Stimulated activated effector memory CD8-positive, alpha-beta T cell treated with anti-CD3 and anti-CD28 coated beads, Interleukin-12 subunit alpha, Interleukin-12 subunit beta, amount 100 ng/mL, for 72 hours (primary cell): ENCODE data around the gene OGFOD3.
"Not testable (repeated sequence)": the region's sequence is repeated elsewhere in the genome, so short reads cannot be mapped to it uniquely, and the experiment has no call there.

Experiments
- ATAC-seq: fragments of 150-1000 bp; cut with Tn5 transposase; 2 replicates; pipeline ENCODE4 v1.10.0; 2021
- DNase-seq, 2 donors: peaks; one replicate each; pipeline ENCODE4 v3.0.0; 2021 to 2022; ENCODE audit warnings: low spot score in 2 of 2
- H3K27ac Mint-ChIP-seq: one replicate; pipeline ENCODE4 v1.8.0; 2022; ENCODE audit warnings: mild to moderate bottlenecking, mixed read lengths
- H3K36me3 Mint-ChIP-seq: one replicate; pipeline ENCODE4 v1.8.0; 2022; ENCODE audit warnings: mild to moderate bottlenecking, mixed read lengths
- H3K4me1 Mint-ChIP-seq: one replicate; pipeline ENCODE4 v1.8.0; 2022; ENCODE audit warnings: mixed read lengths
- H3K4me3 Mint-ChIP-seq: one replicate; pipeline ENCODE4 v1.8.0; 2022; ENCODE audit warnings: mild to moderate bottlenecking, mixed read lengths
- H3K9me3 Mint-ChIP-seq: one replicate; pipeline ENCODE4 v1.8.0; 2022; ENCODE audit warnings: mixed read lengths

The OGFOD3 gene

GRCh38 chr17:82371333-82372248 is 46.8 kb downstream of the OGFOD3 start, which contains the start of gene UTS2R:
Gene UTS2R (plus strand): TSS chr17:82371765. CDS start chr17:82374325, 2,560 bp downstream.
- ATAC-seq (no peak), DNase-seq (no peak)
- Mint-ChIP-seq H3K4me1 (peaks cover 17% of the 10 kb centered on the region), H3K27ac (no peak within 1 kb of the TSS), H3K4me3 (peak within 1 kb of the TSS; percentile 68), H3K36me3 (no peaks in the 10 kb centered on the region), H3K9me3 (no peaks in the 10 kb centered on the region)

DNA sequence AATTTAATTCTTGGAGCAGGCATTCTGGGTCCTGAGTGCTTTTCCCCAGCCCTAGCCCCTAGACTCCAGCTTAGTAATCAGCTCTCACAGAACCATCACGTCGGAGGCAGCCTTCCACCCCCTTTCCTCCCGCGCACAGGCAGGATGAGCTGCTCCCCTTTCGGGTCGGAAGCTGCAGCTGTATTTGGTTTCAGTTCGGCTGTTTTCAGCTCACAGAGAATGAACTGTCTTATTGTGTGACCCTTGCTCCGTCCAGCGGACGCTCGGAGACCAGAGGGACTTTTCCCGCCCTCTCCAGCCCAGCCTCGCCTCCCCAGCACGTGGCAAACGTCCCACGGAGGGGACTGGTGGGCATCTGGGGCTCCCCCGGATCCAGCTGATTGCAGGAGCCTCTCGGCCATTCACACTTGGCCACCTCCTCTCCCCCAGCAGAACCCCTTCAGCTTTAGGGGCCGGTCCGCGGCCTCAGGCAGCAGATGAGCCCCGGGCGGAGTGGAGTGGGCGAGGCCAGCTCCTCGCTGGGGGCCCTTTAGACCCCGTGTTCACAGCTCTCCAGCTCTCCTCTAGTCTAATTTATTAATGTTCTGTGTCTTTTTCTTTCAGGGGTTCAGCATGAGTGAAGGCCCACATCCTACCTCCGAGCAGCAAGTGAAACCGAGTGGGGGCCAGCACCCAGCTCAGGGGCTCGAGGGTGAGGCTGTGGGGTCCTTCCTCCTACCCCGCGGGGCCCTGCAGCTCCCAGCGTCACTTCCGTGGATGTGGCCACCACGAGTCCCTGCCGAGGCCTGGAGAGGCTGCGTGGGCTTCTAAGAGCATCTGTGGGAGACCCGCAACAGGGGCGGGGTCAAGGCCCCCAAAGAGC is 47.7 kb downstream of the OGFOD3 start:
- H3K9me3 Mint-ChIP-seq: no peaks in the 10 kb centered on the region
- H3K27ac Mint-ChIP-seq: no peak overlapping the region
- H3K36me3 Mint-ChIP-seq: no peaks in the 10 kb centered on the region
- DNase-seq (no peak), ATAC-seq (peak; percentile 39)
- peak overlapping the region; percentile 68 for H3K4me3 Mint-ChIP-seq
- H3K4me1 Mint-ChIP-seq: peaks cover 17% of the 10 kb centered on the region

GRCh38 chr17:82369211-82369610 is 49.2 kb downstream of the OGFOD3 start:
- no peak for DNase-seq
- H3K4me1 Mint-ChIP-seq: peaks cover 17% of the 10 kb centered on the region
- H3K27ac Mint-ChIP-seq: no peak overlapping the region
- H3K9me3 Mint-ChIP-seq: no peaks in the 10 kb centered on the region
- ATAC-seq: no peak
- H3K4me3 Mint-ChIP-seq: no peak overlapping the region
- H3K36me3 Mint-ChIP-seq: no peaks in the 10 kb centered on the region

DNA sequence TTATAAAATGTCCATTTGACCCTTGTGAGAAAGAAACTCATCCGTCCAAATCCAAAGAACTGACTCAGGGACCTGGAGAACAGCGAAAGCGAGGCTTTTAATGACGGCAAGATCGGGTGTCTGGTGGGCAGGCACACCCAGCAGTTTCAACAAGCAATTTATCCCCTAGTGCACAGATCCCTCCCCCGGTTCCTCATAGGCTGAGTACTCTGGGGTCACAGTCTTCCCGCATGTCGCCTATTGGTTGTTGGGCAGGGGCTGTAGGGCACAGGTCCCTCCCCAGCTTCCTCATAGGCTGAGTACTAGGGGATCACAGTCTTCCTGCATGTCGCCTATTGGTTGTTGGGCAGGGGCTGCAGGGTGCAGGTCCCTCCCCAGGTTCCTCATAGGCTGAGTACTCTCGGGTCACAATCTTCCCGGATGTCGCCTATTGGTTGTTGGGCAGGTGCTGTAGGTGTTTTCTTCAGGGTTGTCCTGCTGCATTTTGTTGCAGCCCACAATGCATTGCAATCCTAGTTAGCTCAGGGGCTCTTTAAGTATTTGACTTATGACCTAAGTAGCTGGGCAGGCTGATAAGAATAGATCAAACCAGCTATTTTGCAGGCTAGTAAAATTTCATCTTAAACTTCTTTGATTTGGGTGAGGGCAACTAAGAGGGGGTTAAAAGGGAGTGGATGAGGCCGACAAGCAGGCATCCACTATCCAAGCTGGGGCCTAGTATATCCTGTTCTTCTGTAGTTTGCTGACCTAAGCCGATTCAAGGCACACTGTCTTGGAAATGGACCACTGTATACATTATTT is 50.5 kb downstream of the OGFOD3 start:
- H3K36me3 Mint-ChIP-seq: no peaks in the 10 kb centered on the region
- H3K9me3 Mint-ChIP-seq: no peaks in the 10 kb centered on the region
- H3K27ac Mint-ChIP-seq: no peak overlapping the region
- ATAC-seq: peak; percentile 45
- H3K4me3 Mint-ChIP-seq: no peak overlapping the region
- H3K4me1 Mint-ChIP-seq: peaks cover 14% of the 10 kb centered on the region
- DNase-seq: no peak

- no peaks in the 10 kb centered on the region for H3K9me3 Mint-ChIP-seq
- ATAC-seq (no peak), DNase-seq (no peak)
- peaks cover 3% of the 10 kb centered on the region for H3K36me3 Mint-ChIP-seq
- H3K4me3 Mint-ChIP-seq: no peak overlapping the region
- peaks cover 9% of the 10 kb centered on the region for H3K4me1 Mint-ChIP-seq
- H3K27ac Mint-ChIP-seq: no peak overlapping the region
Measured at GRCh38 chr17:82366749-82367148, 51.6 kb downstream of the OGFOD3 start.

- DNase-seq (no peak), ATAC-seq (no peak)
- Mint-ChIP-seq H3K36me3 (peaks cover 6% of the 10 kb centered on the region), H3K4me1 (peaks cover 4% of the 10 kb centered on the region), H3K27ac (no peak overlapping the region), H3K4me3 (no peak overlapping the region), H3K9me3 (no peaks in the 10 kb centered on the region)
Measured at GRCh38 chr17:82365606-82366295, 52.6 kb downstream of the OGFOD3 start.

GRCh38 chr17:82361885-82362633 is 56.3 kb downstream of the OGFOD3 start:
- DNase-seq: no peak
- peak; percentile 31 for ATAC-seq
- Mint-ChIP-seq H3K9me3 (no peaks in the 10 kb centered on the region), H3K4me1 (peaks cover 9% of the 10 kb centered on the region), H3K27ac (peak overlapping the region; percentile 76), H3K4me3 (no peak overlapping the region), H3K36me3 (peaks cover 6% of the 10 kb centered on the region)

DNA sequence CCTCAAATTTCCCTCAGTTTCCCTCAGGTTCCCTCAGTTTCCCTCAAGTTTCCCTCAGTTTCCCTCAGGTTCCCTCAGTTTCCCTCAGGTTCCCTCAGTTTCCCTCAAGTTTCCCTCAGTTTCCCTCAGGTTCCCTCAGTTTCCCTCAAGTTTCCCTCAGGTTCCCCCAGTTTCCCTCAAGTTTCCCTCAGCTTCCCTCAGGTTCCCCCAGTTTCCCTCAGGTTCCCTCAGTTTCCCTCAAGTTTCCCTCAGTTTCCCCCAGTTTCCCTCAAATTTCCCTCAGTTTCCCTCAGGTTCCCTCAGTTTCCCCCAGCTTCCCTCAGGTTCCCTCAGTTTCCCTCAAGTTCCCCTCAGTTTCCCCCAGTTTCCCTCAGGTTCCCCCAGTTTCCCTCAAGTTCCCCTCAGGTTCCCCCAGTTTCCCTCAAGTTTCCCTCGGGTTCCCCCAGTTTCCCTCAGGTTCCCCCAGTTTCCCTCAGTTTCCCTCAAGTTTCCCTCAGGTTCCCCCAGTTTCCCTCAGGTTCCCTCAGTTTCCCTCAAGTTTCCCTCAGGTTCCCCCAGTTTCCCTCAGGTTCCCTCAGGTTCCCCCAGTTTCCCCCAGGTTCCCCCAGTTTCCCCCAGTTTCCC is 58.8 kb downstream of the OGFOD3 start:
- not testable (repeated sequence) for H3K27ac Mint-ChIP-seq, H3K36me3 Mint-ChIP-seq, H3K9me3 Mint-ChIP-seq, H3K4me3 Mint-ChIP-seq, ATAC-seq, H3K4me1 Mint-ChIP-seq, DNase-seq

DNA sequence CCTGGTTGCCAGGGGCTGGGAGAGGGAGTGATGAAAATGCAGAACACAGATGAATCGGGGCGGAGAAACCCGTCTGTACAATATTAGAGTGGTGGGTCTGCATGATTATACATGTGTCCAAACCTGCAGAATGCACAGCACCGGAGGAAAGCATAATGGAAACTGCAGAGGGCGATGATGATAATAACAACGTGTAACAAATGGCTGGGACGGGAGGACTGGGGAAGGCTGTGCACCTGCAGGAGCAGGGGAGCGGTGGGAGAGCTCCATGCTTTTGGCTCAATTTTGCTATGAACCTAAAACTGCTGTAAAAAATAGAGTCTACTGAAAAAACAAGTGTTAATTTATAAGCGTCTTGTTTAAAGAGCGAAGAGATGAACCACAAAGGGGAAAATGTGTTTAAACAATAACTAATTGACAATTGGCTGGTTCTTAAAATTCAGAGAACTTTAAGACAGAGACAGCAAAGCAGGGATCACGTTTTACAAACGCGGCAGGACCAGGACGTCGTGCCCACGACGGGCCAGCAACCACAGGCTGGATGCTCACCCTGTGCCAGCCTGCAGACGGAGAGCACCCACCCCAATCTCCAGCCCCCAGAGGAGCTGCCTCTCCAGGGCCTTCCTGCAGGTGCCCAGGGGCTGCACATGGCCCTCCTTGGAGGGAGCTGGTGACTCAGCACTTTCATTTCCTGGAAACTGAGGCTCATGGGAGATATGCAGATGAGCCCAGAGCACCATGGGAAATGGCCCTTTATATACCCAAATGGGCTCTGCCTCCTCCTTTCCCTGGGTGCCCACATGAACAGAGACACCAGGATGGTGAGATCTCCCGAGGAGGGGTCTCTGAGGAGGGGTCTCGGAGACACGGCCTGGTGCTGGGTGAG is 59.7 kb downstream of the OGFOD3 start, which contains the start of gene TEX19:
TSS of gene TEX19 (plus strand) at position 783 of the 886 bp plus-strand sequence. CDS start 2,904 bp downstream, outside the sequence.
- Mint-ChIP-seq H3K4me1 (peaks cover 9% of the 10 kb centered on the region), H3K4me3 (peak within 1 kb of the TSS; percentile 4), H3K36me3 (peaks cover 6% of the 10 kb centered on the region), H3K27ac (peak within 1 kb of the TSS; percentile 12), H3K9me3 (no peaks in the 10 kb centered on the region)
- no peak for ATAC-seq
- no peak for DNase-seq

GRCh38 chr17:82357394-82357793 is 61.0 kb downstream of the OGFOD3 start:
- peaks cover 6% of the 10 kb centered on the region for H3K36me3 Mint-ChIP-seq
- DNase-seq: no peak
- no peak for ATAC-seq
- H3K4me3 Mint-ChIP-seq: no peak overlapping the region
- H3K4me1 Mint-ChIP-seq: peaks cover 9% of the 10 kb centered on the region
- H3K9me3 Mint-ChIP-seq: no peaks in the 10 kb centered on the region
- H3K27ac Mint-ChIP-seq: no peak overlapping the region

DNA sequence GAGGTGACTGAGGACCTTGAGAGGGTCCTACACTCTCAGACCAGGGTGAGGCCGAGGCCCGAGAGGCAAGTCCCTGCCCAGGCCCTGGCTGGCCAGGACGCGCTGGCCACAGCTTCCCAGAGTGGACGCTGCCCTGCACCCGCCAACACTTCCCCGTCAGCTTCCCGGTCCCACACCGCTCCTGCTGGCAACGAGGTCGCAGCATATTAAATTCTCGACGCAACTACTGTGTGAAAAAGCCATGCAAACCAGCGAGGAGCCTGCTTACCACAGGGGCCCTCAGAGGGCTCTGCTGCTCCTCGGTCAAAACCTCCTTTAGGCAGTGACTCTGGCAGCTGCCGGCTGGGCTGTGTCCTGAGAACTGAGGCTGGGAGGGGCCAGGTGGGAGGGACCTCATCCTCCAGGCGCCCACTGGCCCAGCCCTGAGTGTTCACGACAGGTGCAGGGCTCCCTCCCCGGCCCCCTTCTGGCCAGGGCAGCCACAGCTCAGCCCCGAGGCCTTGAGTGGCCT is 61.5 kb downstream of the OGFOD3 start:
- no peak for DNase-seq
- no peak for ATAC-seq
- Mint-ChIP-seq H3K9me3 (no peaks in the 10 kb centered on the region), H3K36me3 (peaks cover 5% of the 10 kb centered on the region), H3K4me3 (no peak overlapping the region), H3K4me1 (peaks cover 14% of the 10 kb centered on the region), H3K27ac (no peak overlapping the region)

DNA sequence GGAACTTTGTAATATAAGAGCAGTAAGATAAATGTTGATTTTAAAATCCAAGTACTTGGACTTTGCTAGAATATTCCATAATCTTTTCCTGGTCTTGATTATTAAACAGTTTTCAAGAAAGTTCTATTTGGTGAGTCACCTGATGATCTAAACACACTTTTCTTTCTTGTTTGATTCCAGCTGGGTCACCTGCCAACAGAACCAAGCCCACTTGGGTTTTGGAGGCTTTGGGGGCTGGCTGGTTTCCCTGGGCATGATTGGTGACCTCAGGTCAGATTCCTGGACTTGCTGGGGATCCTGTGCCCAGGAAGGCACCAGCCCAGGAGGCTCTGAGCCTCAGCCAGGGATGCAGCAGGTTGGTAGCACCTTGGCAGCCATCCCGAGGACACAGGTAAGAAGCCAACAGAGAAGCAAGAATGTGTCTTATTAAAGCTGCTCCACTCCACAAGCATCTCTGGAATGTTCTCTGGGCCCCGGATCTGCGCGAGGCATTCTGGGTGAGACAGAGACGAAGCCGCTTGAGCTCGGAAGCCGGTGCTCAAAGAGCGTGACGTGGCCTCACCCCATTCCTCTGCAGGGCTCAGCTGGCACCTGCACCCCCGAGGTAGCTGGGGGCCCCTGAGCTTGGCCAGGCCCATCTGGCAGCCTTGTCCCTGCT is 62.5 kb downstream of the OGFOD3 start:
- no peaks in the 10 kb centered on the region for H3K9me3 Mint-ChIP-seq
- DNase-seq (no peak), ATAC-seq (no peak)
- H3K27ac Mint-ChIP-seq: no peak overlapping the region
- H3K36me3 Mint-ChIP-seq: no peaks in the 10 kb centered on the region
- H3K4me1 Mint-ChIP-seq: peaks cover 16% of the 10 kb centered on the region
- no peak overlapping the region for H3K4me3 Mint-ChIP-seq
